ENCODE data around the gene ORC6.

ORC6 gene

GRCh38 chr16:46701615-46702014 is 12.2 kb downstream of the ORC6 start:
- Histone ChIP-seq H3K9me3 (ENCODE audit: control insufficient read depth, insufficient read depth, low read length) (no peaks in the 10 kb centered on the region), H3K27me3 (ENCODE audit: control insufficient read depth, insufficient read depth, low read length) (no peaks in the 10 kb centered on the region), H3K36me3 (ENCODE audit: control insufficient read depth, insufficient read depth, low read length) (peaks cover 5% of the 10 kb centered on the region; the same call in 1 of the 2 replicates), H3K27ac (ENCODE audit: low read length) (no peak overlapping the region), H3K4me1 (ENCODE audit: control insufficient read depth, insufficient read depth, low read length) (no peaks in the 10 kb centered on the region), H3K4me3 (ENCODE audit: low read length) (no peak overlapping the region)
- DNase-seq (ENCODE audit: low read depth, low spot score) = no peak
- WGBS (ENCODE audit: insufficient coverage, insufficient read length) = no CpG with 5 or more reads among the region's 4 CpGs

- no peak for DNase-seq (ENCODE audit: low read depth, low spot score)
- Histone ChIP-seq H3K36me3 (ENCODE audit: control insufficient read depth, insufficient read depth, low read length) (peaks cover under 1% of the 10 kb centered on the region; the same call in 1 of the 2 replicates), H3K27ac (ENCODE audit: low read length) (no peak overlapping the region), H3K27me3 (ENCODE audit: control insufficient read depth, insufficient read depth, low read length) (no peaks in the 10 kb centered on the region), H3K4me1 (ENCODE audit: control insufficient read depth, insufficient read depth, low read length) (no peaks in the 10 kb centered on the region), H3K4me3 (ENCODE audit: low read length) (no peak overlapping the region), H3K9me3 (ENCODE audit: control insufficient read depth, insufficient read depth, low read length) (no peaks in the 10 kb centered on the region)
- WGBS (ENCODE audit: insufficient coverage, insufficient read length) = no CpG with 5 or more reads among the region's 2 CpGs
Measured at GRCh38 chr16:46702030-46702429, 12.6 kb downstream of the ORC6 start.

GRCh38 chr16:46706642-46707041 is 17.2 kb downstream of the ORC6 start:
- no CpG with 5 or more reads among the region's 1 CpG for WGBS (ENCODE audit: insufficient coverage, insufficient read length)
- no peak overlapping the region for H3K27ac ChIP-seq (ENCODE audit: low read length)

GRCh38 chr16:46709469-46710005 is 20.1 kb downstream of the ORC6 start:
- no CpG with 5 or more reads among the region's 3 CpGs for WGBS (ENCODE audit: insufficient coverage, insufficient read length)
- H3K9me3 ChIP-seq (ENCODE audit: control insufficient read depth, insufficient read depth, low read length) = no peaks in the 10 kb centered on the region
- no peak for DNase-seq (ENCODE audit: low read depth, low spot score)

More at GRCh38 chr16:46706642-46707041, 17.2 kb downstream of the ORC6 start:
- no peaks in the 10 kb centered on the region for H3K36me3 ChIP-seq (ENCODE audit: control insufficient read depth, insufficient read depth, low read length)
- no peaks in the 10 kb centered on the region for H3K4me1 ChIP-seq (ENCODE audit: control insufficient read depth, insufficient read depth, low read length)
- no peak for DNase-seq (ENCODE audit: low read depth, low spot score)
- H3K9me3 ChIP-seq (ENCODE audit: control insufficient read depth, insufficient read depth, low read length) = no peaks in the 10 kb centered on the region
- no peak overlapping the region for H3K4me3 ChIP-seq (ENCODE audit: low read length)
- H3K27me3 ChIP-seq (ENCODE audit: control insufficient read depth, insufficient read depth, low read length) = no peaks in the 10 kb centered on the region

GRCh38 chr16:46711106-46712058 is 21.9 kb downstream of the ORC6 start:
- Histone ChIP-seq H3K36me3 (ENCODE audit: control insufficient read depth, insufficient read depth, low read length) (no peaks in the 10 kb centered on the region), H3K4me3 (ENCODE audit: low read length) (no peak overlapping the region), H3K9me3 (ENCODE audit: control insufficient read depth, insufficient read depth, low read length) (no peaks in the 10 kb centered on the region), H3K27ac (ENCODE audit: low read length) (no peak overlapping the region), H3K27me3 (ENCODE audit: control insufficient read depth, insufficient read depth, low read length) (no peaks in the 10 kb centered on the region), H3K4me1 (ENCODE audit: control insufficient read depth, insufficient read depth, low read length) (no peaks in the 10 kb centered on the region)
- WGBS (ENCODE audit: insufficient coverage, insufficient read length) = no CpG with 5 or more reads among the region's 10 CpGs
- no peak for DNase-seq (ENCODE audit: low read depth, low spot score)

More at GRCh38 chr16:46709469-46710005, 20.1 kb downstream of the ORC6 start:
- no peaks in the 10 kb centered on the region for H3K36me3 ChIP-seq (ENCODE audit: control insufficient read depth, insufficient read depth, low read length)
- H3K27me3 ChIP-seq (ENCODE audit: control insufficient read depth, insufficient read depth, low read length) = no peaks in the 10 kb centered on the region
- H3K4me1 ChIP-seq (ENCODE audit: control insufficient read depth, insufficient read depth, low read length) = no peaks in the 10 kb centered on the region
- no peak overlapping the region for H3K4me3 ChIP-seq (ENCODE audit: low read length)
- H3K27ac ChIP-seq (ENCODE audit: low read length) = no peak overlapping the region

- Histone ChIP-seq H3K9me3 (ENCODE audit: control insufficient read depth, insufficient read depth, low read length) (no peaks in the 10 kb centered on the region), H3K27ac (ENCODE audit: low read length) (no peak overlapping the region), H3K4me1 (ENCODE audit: control insufficient read depth, insufficient read depth, low read length) (no peaks in the 10 kb centered on the region), H3K36me3 (ENCODE audit: control insufficient read depth, insufficient read depth, low read length) (no peaks in the 10 kb centered on the region), H3K27me3 (ENCODE audit: control insufficient read depth, insufficient read depth, low read length) (no peaks in the 10 kb centered on the region), H3K4me3 (ENCODE audit: low read length) (no peak overlapping the region)
- DNase-seq (ENCODE audit: low read depth, low spot score) = no peak
- WGBS (ENCODE audit: insufficient coverage, insufficient read length) = no CpG with 5 or more reads among the region's 3 CpGs
Measured at GRCh38 chr16:46712911-46713310, 23.5 kb downstream of the ORC6 start.

GRCh38 chr16:46713634-46714033 is 24.2 kb downstream of the ORC6 start:
- H3K27ac ChIP-seq (ENCODE audit: low read length) = no peak overlapping the region

GRCh38 chr16:46714797-46715591 is 25.5 kb downstream of the ORC6 start:
- WGBS (ENCODE audit: insufficient coverage, insufficient read length) = no CpG with 5 or more reads among the region's 7 CpGs
- no peak for DNase-seq (ENCODE audit: low read depth, low spot score)
- no peak overlapping the region for H3K27ac ChIP-seq (ENCODE audit: low read length)
- no peaks in the 10 kb centered on the region for H3K27me3 ChIP-seq (ENCODE audit: control insufficient read depth, insufficient read depth, low read length)
- H3K9me3 ChIP-seq (ENCODE audit: control insufficient read depth, insufficient read depth, low read length) = no peaks in the 10 kb centered on the region
- no peaks in the 10 kb centered on the region for H3K36me3 ChIP-seq (ENCODE audit: control insufficient read depth, insufficient read depth, low read length)
- H3K4me1 ChIP-seq (ENCODE audit: control insufficient read depth, insufficient read depth, low read length) = no peaks in the 10 kb centered on the region
- H3K4me3 ChIP-seq (ENCODE audit: low read length) = no peak overlapping the region

More at GRCh38 chr16:46713634-46714033, 24.2 kb downstream of the ORC6 start:
- Histone ChIP-seq H3K9me3 (ENCODE audit: control insufficient read depth, insufficient read depth, low read length) (no peaks in the 10 kb centered on the region), H3K4me1 (ENCODE audit: control insufficient read depth, insufficient read depth, low read length) (no peaks in the 10 kb centered on the region), H3K4me3 (ENCODE audit: low read length) (no peak overlapping the region), H3K36me3 (ENCODE audit: control insufficient read depth, insufficient read depth, low read length) (no peaks in the 10 kb centered on the region), H3K27me3 (ENCODE audit: control insufficient read depth, insufficient read depth, low read length) (no peaks in the 10 kb centered on the region)
- no peak for DNase-seq (ENCODE audit: low read depth, low spot score)
- no CpG with 5 or more reads among the region's 3 CpGs for WGBS (ENCODE audit: insufficient coverage, insufficient read length)

- H3K36me3 ChIP-seq (ENCODE audit: control insufficient read depth, insufficient read depth, low read length) = no peaks in the 10 kb centered on the region
- no peak overlapping the region for H3K27ac ChIP-seq (ENCODE audit: low read length)
- no peak overlapping the region for H3K4me3 ChIP-seq (ENCODE audit: low read length)
- no peaks in the 10 kb centered on the region for H3K27me3 ChIP-seq (ENCODE audit: control insufficient read depth, insufficient read depth, low read length)
- H3K9me3 ChIP-seq (ENCODE audit: control insufficient read depth, insufficient read depth, low read length) = no peaks in the 10 kb centered on the region
- no CpG with 5 or more reads among the region's 6 CpGs for WGBS (ENCODE audit: insufficient coverage, insufficient read length)
- H3K4me1 ChIP-seq (ENCODE audit: control insufficient read depth, insufficient read depth, low read length) = no peaks in the 10 kb centered on the region
- DNase-seq (ENCODE audit: low read depth, low spot score) = no peak
Measured at GRCh38 chr16:46715769-46716305, 26.4 kb downstream of the ORC6 start.

GRCh38 chr16:46717692-46718091 is 28.2 kb downstream of the ORC6 start:
- no peaks in the 10 kb centered on the region for H3K9me3 ChIP-seq (ENCODE audit: control insufficient read depth, insufficient read depth, low read length)
- no peak for DNase-seq (ENCODE audit: low read depth, low spot score)
- no CpG with 5 or more reads among the region's 2 CpGs for WGBS (ENCODE audit: insufficient coverage, insufficient read length)
- no peaks in the 10 kb centered on the region for H3K36me3 ChIP-seq (ENCODE audit: control insufficient read depth, insufficient read depth, low read length)
- no peak overlapping the region for H3K4me3 ChIP-seq (ENCODE audit: low read length)
- no peaks in the 10 kb centered on the region for H3K27me3 ChIP-seq (ENCODE audit: control insufficient read depth, insufficient read depth, low read length)
- H3K27ac ChIP-seq (ENCODE audit: low read length) = no peak overlapping the region
- H3K4me1 ChIP-seq (ENCODE audit: control insufficient read depth, insufficient read depth, low read length) = no peaks in the 10 kb centered on the region
